ENCODE results near the gene KCNK1.

The KCNK1 gene
- 0 to 0.17 (median 0) reads per million in 3 donors for total RNA-seq

- DNase-seq, result no peak
- Histone ChIP-seq H3K9me3 (ENCODE audit: control insufficient read depth, low read length) (no peaks in the 10 kb centered on the region), H3K4me3 (ENCODE audit: insufficient read depth, low read depth, low read length, poor library complexity, severe bottlenecking) (no peak within 1 kb of the TSS)
Observed at GRCh38 chr1:233613252-233614172, at the start of gene KCNK1. TSS of gene KCNK1 (plus strand) at chr1:233614106. CDS start at chr1:233614172, 66 bp downstream.

GRCh38 chr1:233565313-233565712 lies 48.6 kb upstream of the KCNK1 start:
- no peaks in the 10 kb centered on the region for H3K36me3 ChIP-seq (ENCODE audit: control insufficient read depth, insufficient read depth, low read length)
- DNase-seq, result no peak
- H3K27ac ChIP-seq (ENCODE audit: insufficient read depth, low read length, poor library complexity, severe bottlenecking), result no peak overlapping the region
- H3K4me1 ChIP-seq (ENCODE audit: control insufficient read depth, insufficient read depth, low read length, poor library complexity, severe bottlenecking), result no peaks in the 10 kb centered on the region
- H3K27me3 ChIP-seq (replicated peaks; ENCODE audit: control insufficient read depth, insufficient read depth, low read length, poor library complexity, severe bottlenecking), result no peaks in the 10 kb centered on the region
- peaks cover 6% of the 10 kb centered on the region for H3K9me3 ChIP-seq (ENCODE audit: control insufficient read depth, low read length)
- no peak overlapping the region for H3K4me3 ChIP-seq (ENCODE audit: insufficient read depth, low read depth, low read length, poor library complexity, severe bottlenecking)

More at GRCh38 chr1:233613252-233614172, at the start of gene KCNK1:
- H3K27me3 ChIP-seq (replicated peaks; ENCODE audit: control insufficient read depth, insufficient read depth, low read length, poor library complexity, severe bottlenecking), result peaks cover 5% of the 10 kb centered on the region
- no peaks in the 10 kb centered on the region for H3K4me1 ChIP-seq (ENCODE audit: control insufficient read depth, insufficient read depth, low read length, poor library complexity, severe bottlenecking)
- H3K27ac ChIP-seq (ENCODE audit: insufficient read depth, low read length, poor library complexity, severe bottlenecking), result no peak within 1 kb of the TSS
- H3K36me3 ChIP-seq (ENCODE audit: control insufficient read depth, insufficient read depth, low read length), result no peaks in the 10 kb centered on the region

- Histone ChIP-seq H3K9me3 (ENCODE audit: control insufficient read depth, low read length) (peaks cover 6% of the 10 kb centered on the region), H3K4me3 (ENCODE audit: insufficient read depth, low read depth, low read length, poor library complexity, severe bottlenecking) (no peak overlapping the region), H3K27ac (ENCODE audit: insufficient read depth, low read length, poor library complexity, severe bottlenecking) (no peak overlapping the region), H3K4me1 (ENCODE audit: control insufficient read depth, insufficient read depth, low read length, poor library complexity, severe bottlenecking) (no peaks in the 10 kb centered on the region), H3K27me3 (replicated peaks; ENCODE audit: control insufficient read depth, insufficient read depth, low read length, poor library complexity, severe bottlenecking) (no peaks in the 10 kb centered on the region), H3K36me3 (ENCODE audit: control insufficient read depth, insufficient read depth, low read length) (no peaks in the 10 kb centered on the region)
- DNase-seq, result no peak
Observed at GRCh38 chr1:233566886-233567285, 47.0 kb upstream of the KCNK1 start.

GRCh38 chr1:233569636-233570035 lies 44.3 kb upstream of the KCNK1 start:
- H3K27me3 ChIP-seq (replicated peaks; ENCODE audit: control insufficient read depth, insufficient read depth, low read length, poor library complexity, severe bottlenecking), result no peaks in the 10 kb centered on the region
- H3K27ac ChIP-seq (ENCODE audit: insufficient read depth, low read length, poor library complexity, severe bottlenecking), result no peak overlapping the region
- no peaks in the 10 kb centered on the region for H3K9me3 ChIP-seq (ENCODE audit: control insufficient read depth, low read length)
- no peaks in the 10 kb centered on the region for H3K36me3 ChIP-seq (ENCODE audit: control insufficient read depth, insufficient read depth, low read length)
- H3K4me3 ChIP-seq (ENCODE audit: insufficient read depth, low read depth, low read length, poor library complexity, severe bottlenecking), result no peak overlapping the region
- no peak for DNase-seq
- H3K4me1 ChIP-seq (ENCODE audit: control insufficient read depth, insufficient read depth, low read length, poor library complexity, severe bottlenecking), result no peaks in the 10 kb centered on the region

- H3K4me1 ChIP-seq (ENCODE audit: control insufficient read depth, insufficient read depth, low read length, poor library complexity, severe bottlenecking), result no peaks in the 10 kb centered on the region
- DNase-seq, result no peak
- H3K36me3 ChIP-seq (ENCODE audit: control insufficient read depth, insufficient read depth, low read length), result no peaks in the 10 kb centered on the region
- no peaks in the 10 kb centered on the region for H3K27me3 ChIP-seq (replicated peaks; ENCODE audit: control insufficient read depth, insufficient read depth, low read length, poor library complexity, severe bottlenecking)
- H3K9me3 ChIP-seq (ENCODE audit: control insufficient read depth, low read length), result no peaks in the 10 kb centered on the region
- H3K27ac ChIP-seq (ENCODE audit: insufficient read depth, low read length, poor library complexity, severe bottlenecking), result no peak overlapping the region
- no peak overlapping the region for H3K4me3 ChIP-seq (ENCODE audit: insufficient read depth, low read depth, low read length, poor library complexity, severe bottlenecking)
Observed at GRCh38 chr1:233570216-233570615, 43.7 kb upstream of the KCNK1 start.

- no peak for DNase-seq
- no peaks in the 10 kb centered on the region for H3K9me3 ChIP-seq (ENCODE audit: control insufficient read depth, low read length)
- H3K27me3 ChIP-seq (replicated peaks; ENCODE audit: control insufficient read depth, insufficient read depth, low read length, poor library complexity, severe bottlenecking), result no peaks in the 10 kb centered on the region
- no peak overlapping the region for H3K4me3 ChIP-seq (ENCODE audit: insufficient read depth, low read depth, low read length, poor library complexity, severe bottlenecking)
- no peaks in the 10 kb centered on the region for H3K4me1 ChIP-seq (ENCODE audit: control insufficient read depth, insufficient read depth, low read length, poor library complexity, severe bottlenecking)
- no peaks in the 10 kb centered on the region for H3K36me3 ChIP-seq (ENCODE audit: control insufficient read depth, insufficient read depth, low read length)
- H3K27ac ChIP-seq (ENCODE audit: insufficient read depth, low read length, poor library complexity, severe bottlenecking), result no peak overlapping the region
Observed at GRCh38 chr1:233570706-233571105, 43.2 kb upstream of the KCNK1 start.

- Histone ChIP-seq H3K4me1 (ENCODE audit: control insufficient read depth, insufficient read depth, low read length, poor library complexity, severe bottlenecking) (no peaks in the 10 kb centered on the region), H3K27ac (ENCODE audit: insufficient read depth, low read length, poor library complexity, severe bottlenecking) (no peak overlapping the region), H3K4me3 (ENCODE audit: insufficient read depth, low read depth, low read length, poor library complexity, severe bottlenecking) (no peak overlapping the region), H3K36me3 (ENCODE audit: control insufficient read depth, insufficient read depth, low read length) (no peaks in the 10 kb centered on the region), H3K27me3 (replicated peaks; ENCODE audit: control insufficient read depth, insufficient read depth, low read length, poor library complexity, severe bottlenecking) (no peaks in the 10 kb centered on the region), H3K9me3 (ENCODE audit: control insufficient read depth, low read length) (no peaks in the 10 kb centered on the region)
- DNase-seq, result no peak
Observed at GRCh38 chr1:233572896-233573295, 41.0 kb upstream of the KCNK1 start.

GRCh38 chr1:233575450-233575849 lies 38.5 kb upstream of the KCNK1 start:
- Histone ChIP-seq H3K27ac (ENCODE audit: insufficient read depth, low read length, poor library complexity, severe bottlenecking) (no peak overlapping the region), H3K36me3 (ENCODE audit: control insufficient read depth, insufficient read depth, low read length) (no peaks in the 10 kb centered on the region), H3K9me3 (ENCODE audit: control insufficient read depth, low read length) (no peaks in the 10 kb centered on the region), H3K27me3 (replicated peaks; ENCODE audit: control insufficient read depth, insufficient read depth, low read length, poor library complexity, severe bottlenecking) (no peaks in the 10 kb centered on the region), H3K4me1 (ENCODE audit: control insufficient read depth, insufficient read depth, low read length, poor library complexity, severe bottlenecking) (no peaks in the 10 kb centered on the region), H3K4me3 (ENCODE audit: insufficient read depth, low read depth, low read length, poor library complexity, severe bottlenecking) (no peak overlapping the region)
- DNase-seq, result no peak

GRCh38 chr1:233582439-233582838 lies 31.5 kb upstream of the KCNK1 start:
- Histone ChIP-seq H3K9me3 (ENCODE audit: control insufficient read depth, low read length) (no peaks in the 10 kb centered on the region), H3K27me3 (replicated peaks; ENCODE audit: control insufficient read depth, insufficient read depth, low read length, poor library complexity, severe bottlenecking) (no peaks in the 10 kb centered on the region), H3K27ac (ENCODE audit: insufficient read depth, low read length, poor library complexity, severe bottlenecking) (no peak overlapping the region), H3K36me3 (ENCODE audit: control insufficient read depth, insufficient read depth, low read length) (no peaks in the 10 kb centered on the region), H3K4me3 (ENCODE audit: insufficient read depth, low read depth, low read length, poor library complexity, severe bottlenecking) (no peak overlapping the region), H3K4me1 (ENCODE audit: control insufficient read depth, insufficient read depth, low read length, poor library complexity, severe bottlenecking) (no peaks in the 10 kb centered on the region)
- no peak for DNase-seq

- H3K9me3 ChIP-seq (ENCODE audit: control insufficient read depth, low read length), result no peaks in the 10 kb centered on the region
- H3K27ac ChIP-seq (ENCODE audit: insufficient read depth, low read length, poor library complexity, severe bottlenecking), result no peak overlapping the region
- no peak for DNase-seq
- H3K4me1 ChIP-seq (ENCODE audit: control insufficient read depth, insufficient read depth, low read length, poor library complexity, severe bottlenecking), result no peaks in the 10 kb centered on the region
- no peak overlapping the region for H3K4me3 ChIP-seq (ENCODE audit: insufficient read depth, low read depth, low read length, poor library complexity, severe bottlenecking)
- H3K27me3 ChIP-seq (replicated peaks; ENCODE audit: control insufficient read depth, insufficient read depth, low read length, poor library complexity, severe bottlenecking), result no peaks in the 10 kb centered on the region
- H3K36me3 ChIP-seq (ENCODE audit: control insufficient read depth, insufficient read depth, low read length), result no peaks in the 10 kb centered on the region
Observed at GRCh38 chr1:233584376-233584775, 29.5 kb upstream of the KCNK1 start.
